ENCODE results near the gene EXOC2.

The EXOC2 gene

GRCh38 chr6:709471-710056 lies 16.6 kb upstream of the EXOC2 start:
- no peak for TF ChIP-seq CTCF (IDR thresholded peaks at IDR 0.05; ENCODE audit: low read depth, low read length)
- no peak overlapping the region for H3K4me3 ChIP-seq (ENCODE audit: low read depth, low read length)

- TF ChIP-seq CTCF (IDR thresholded peaks at IDR 0.05; ENCODE audit: low read depth, low read length) = no peak
- H3K4me3 ChIP-seq (ENCODE audit: low read depth, low read length) = no peak overlapping the region
These were observed 15.3 kb upstream of the EXOC2 start for GRCh38 chr6:708237-708598.

- H3K4me3 ChIP-seq (ENCODE audit: low read depth, low read length) = no peak overlapping the region
- no peak for TF ChIP-seq CTCF (IDR thresholded peaks at IDR 0.05; ENCODE audit: low read depth, low read length)
These were observed 14.8 kb upstream of the EXOC2 start for GRCh38 chr6:707576-708236.

- TF ChIP-seq CTCF (IDR thresholded peaks at IDR 0.05; ENCODE audit: low read depth, low read length) = no peak
- H3K4me3 ChIP-seq (ENCODE audit: low read depth, low read length) = no peak overlapping the region
These were observed 14.0 kb upstream of the EXOC2 start for GRCh38 chr6:706819-707381.

GRCh38 chr6:706146-706545 lies 13.2 kb upstream of the EXOC2 start:
- no peak for TF ChIP-seq CTCF (IDR thresholded peaks at IDR 0.05; ENCODE audit: low read depth, low read length)
- H3K4me3 ChIP-seq (ENCODE audit: low read depth, low read length) = no peak overlapping the region

GRCh38 chr6:705047-705446 lies 12.1 kb upstream of the EXOC2 start:
- H3K4me3 ChIP-seq (ENCODE audit: low read depth, low read length) = no peak overlapping the region
- no peak for TF ChIP-seq CTCF (IDR thresholded peaks at IDR 0.05; ENCODE audit: low read depth, low read length)

GRCh38 chr6:704046-704445 lies 11.1 kb upstream of the EXOC2 start:
- no peak for TF ChIP-seq CTCF (IDR thresholded peaks at IDR 0.05; ENCODE audit: low read depth, low read length)
- H3K4me3 ChIP-seq (ENCODE audit: low read depth, low read length) = no peak overlapping the region

Measured in WI38 (cell line).